HepG2 (cell line): ENCODE data around the gene PIGX. TPM values are rescaled to one million over a fixed set of nuclear protein-coding genes. Genes with fewer than 3 reads are reported as not detected.

Source experiments
- ZBTB26 ChIP-seq: IDR thresholded peaks from 2 replicates; pipeline ENCODE4 v1.6.1; 2016; ENCODE audit warnings: missing compliant biosample characterization, missing genetic modification reagents, borderline replicate concordance
- ZNF337 ChIP-seq: sonication (generic); formaldehyde crosslinking; IDR thresholded peaks from 2 replicates; pipeline ENCODE4 v1.5.1; 2020; ENCODE audit warnings: missing genetic modification reagents, low read depth, mild to moderate bottlenecking, borderline replicate concordance
- ZNF558 ChIP-seq: sonication (generic); formaldehyde crosslinking; IDR thresholded peaks from 2 replicates; pipeline ENCODE4 v1.9.0; 2022; ENCODE audit warnings: mild to moderate bottlenecking, missing genetic modification reagents, borderline replicate concordance
- ZNF570 ChIP-seq: sonication (generic); formaldehyde crosslinking; IDR thresholded peaks from 2 replicates; pipeline ENCODE4 v1.4.0; 2020; ENCODE audit warnings: mild to moderate bottlenecking, missing genetic modification reagents, borderline replicate concordance
- ZNF607 ChIP-seq: sonication (generic); formaldehyde crosslinking; IDR thresholded peaks from 2 replicates; pipeline ENCODE4 v1.5.1; 2020; ENCODE audit warnings: missing genetic modification reagents, mild to moderate bottlenecking, borderline replicate concordance
- ZNF614 ChIP-seq: IDR thresholded peaks from 2 replicates; pipeline ENCODE4 v1.6.1; 2018; ENCODE audit warnings: missing biosample characterization, missing genetic modification reagents, inconsistent platforms, borderline replicate concordance
- ZNF766 ChIP-seq: sonication (generic); formaldehyde crosslinking; IDR thresholded peaks from 2 replicates; pipeline ENCODE4 v1.5.0; 2020; ENCODE audit warnings: missing genetic modification reagents, borderline replicate concordance
- polyA plus RNA-seq, 8 experiments: library from polyadenylated mRNA; depleted of rRNA in 3 of 8; stranded (reverse) in 7 of 8; unstranded in 1 of 8; fragments of >200 nt; fragmentation: Illumina TruSeq in 4 of 8; extraction: Trizol in 4 of 8; gene quantifications; 2 replicates each; pipeline versions ENCODE4 v1.2.1 to v1.2.3, GENCODE V29; 2011 to 2016; ENCODE audit warnings: low read depth in 4 of 8, missing spikeins in 1 of 8, mixed read lengths in 1 of 8; ENCODE audit not compliant: insufficient read depth in 1 of 8
- total RNA-seq, 5 experiments: library from RNA; depleted of rRNA; stranded (reverse); fragments of >200 nt; fragmentation: Illumina TruSeq; extraction: Trizol; gene quantifications; 2 replicates each; pipeline ENCODE4 v1.2.3, GENCODE V29; 2016; ENCODE audit warnings: low read depth in 1 of 5
- TF ChIP-seq, protein P1 (sequence below), 2 experiments: fragments of 450-650 bp in 1 of 2; sonication (generic) in 1 of 2; formaldehyde crosslinking in 1 of 2; IDR thresholded peaks; 2 replicates each; pipeline versions ENCODE4 v1.6.1 to v1.8.0; 2016 to 2022; ENCODE audit warnings: antibody characterized with exemption in 1 of 2, mild to moderate bottlenecking in 1 of 2, missing genetic modification reagents in 1 of 2
- TF ChIP-seq, protein P2 (sequence below): sonication (generic); formaldehyde crosslinking; IDR thresholded peaks from 2 replicates; pipeline ENCODE4 v1.9.0; 2021; ENCODE audit warnings: missing genetic modification reagents, mild to moderate bottlenecking, borderline replicate concordance
- TF ChIP-seq, protein P3 (sequence below): sonication (generic); formaldehyde crosslinking; IDR thresholded peaks from 2 replicates; pipeline ENCODE4 v1.4.0; 2020; ENCODE audit warnings: mild to moderate bottlenecking, missing genetic modification reagents
- TF ChIP-seq, protein P4 (sequence below): sonication (generic); formaldehyde crosslinking; IDR thresholded peaks from 2 replicates; pipeline ENCODE4 v1.5.0; 2020; ENCODE audit warnings: missing genetic modification reagents, mild to moderate bottlenecking, borderline replicate concordance

PIGX gene
- total and polyA plus RNA-seq, 2 of the 13 experiments (the other 11 are each of a cell fraction or from before 2014, with no cell fraction given), result 13.2 to 21.3 TPM

GRCh38 chr3:196711838-196712513 lies at the start of gene PIGX, which contains the start of gene CEP19 (continued):
- TF ChIP-seq, protein P1, sequence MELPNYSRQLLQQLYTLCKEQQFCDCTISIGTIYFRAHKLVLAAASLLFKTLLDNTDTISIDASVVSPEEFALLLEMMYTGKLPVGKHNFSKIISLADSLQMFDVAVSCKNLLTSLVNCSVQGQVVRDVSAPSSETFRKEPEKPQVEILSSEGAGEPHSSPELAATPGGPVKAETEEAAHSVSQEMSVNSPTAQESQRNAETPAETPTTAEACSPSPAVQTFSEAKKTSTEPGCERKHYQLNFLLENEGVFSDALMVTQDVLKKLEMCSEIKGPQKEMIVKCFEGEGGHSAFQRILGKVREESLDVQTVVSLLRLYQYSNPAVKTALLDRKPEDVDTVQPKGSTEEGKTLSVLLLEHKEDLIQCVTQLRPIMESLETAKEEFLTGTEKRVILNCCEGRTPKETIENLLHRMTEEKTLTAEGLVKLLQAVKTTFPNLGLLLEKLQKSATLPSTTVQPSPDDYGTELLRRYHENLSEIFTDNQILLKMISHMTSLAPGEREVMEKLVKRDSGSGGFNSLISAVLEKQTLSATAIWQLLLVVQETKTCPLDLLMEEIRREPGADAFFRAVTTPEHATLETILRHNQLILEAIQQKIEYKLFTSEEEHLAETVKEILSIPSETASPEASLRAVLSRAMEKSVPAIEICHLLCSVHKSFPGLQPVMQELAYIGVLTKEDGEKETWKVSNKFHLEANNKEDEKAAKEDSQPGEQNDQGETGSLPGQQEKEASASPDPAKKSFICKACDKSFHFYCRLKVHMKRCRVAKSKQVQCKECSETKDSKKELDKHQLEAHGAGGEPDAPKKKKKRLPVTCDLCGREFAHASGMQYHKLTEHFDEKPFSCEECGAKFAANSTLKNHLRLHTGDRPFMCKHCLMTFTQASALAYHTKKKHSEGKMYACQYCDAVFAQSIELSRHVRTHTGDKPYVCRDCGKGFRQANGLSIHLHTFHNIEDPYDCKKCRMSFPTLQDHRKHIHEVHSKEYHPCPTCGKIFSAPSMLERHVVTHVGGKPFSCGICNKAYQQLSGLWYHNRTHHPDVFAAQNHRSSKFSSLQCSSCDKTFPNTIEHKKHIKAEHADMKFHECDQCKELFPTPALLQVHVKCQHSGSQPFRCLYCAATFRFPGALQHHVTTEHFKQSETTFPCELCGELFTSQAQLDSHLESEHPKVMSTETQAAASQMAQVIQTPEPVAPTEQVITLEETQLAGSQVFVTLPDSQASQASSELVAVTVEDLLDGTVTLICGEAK (IDR thresholded peaks at IDR 0.05), result no peak
- TF ChIP-seq, protein P1 (CRISPR knock-in tag; IDR thresholded peaks at IDR 0.05), result no peak; the same call in 1 of the 2 replicates
- TF ChIP-seq, protein P2, sequence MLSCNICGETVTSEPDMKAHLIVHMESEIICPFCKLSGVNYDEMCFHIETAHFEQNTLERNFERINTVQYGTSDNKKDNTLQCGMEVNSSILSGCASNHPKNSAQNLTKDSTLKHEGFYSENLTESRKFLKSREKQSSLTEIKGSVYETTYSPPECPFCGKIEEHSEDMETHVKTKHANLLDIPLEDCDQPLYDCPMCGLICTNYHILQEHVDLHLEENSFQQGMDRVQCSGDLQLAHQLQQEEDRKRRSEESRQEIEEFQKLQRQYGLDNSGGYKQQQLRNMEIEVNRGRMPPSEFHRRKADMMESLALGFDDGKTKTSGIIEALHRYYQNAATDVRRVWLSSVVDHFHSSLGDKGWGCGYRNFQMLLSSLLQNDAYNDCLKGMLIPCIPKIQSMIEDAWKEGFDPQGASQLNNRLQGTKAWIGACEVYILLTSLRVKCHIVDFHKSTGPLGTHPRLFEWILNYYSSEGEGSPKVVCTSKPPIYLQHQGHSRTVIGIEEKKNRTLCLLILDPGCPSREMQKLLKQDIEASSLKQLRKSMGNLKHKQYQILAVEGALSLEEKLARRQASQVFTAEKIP (CRISPR knock-in tag), result no peak
- TF ChIP-seq, protein P3, sequence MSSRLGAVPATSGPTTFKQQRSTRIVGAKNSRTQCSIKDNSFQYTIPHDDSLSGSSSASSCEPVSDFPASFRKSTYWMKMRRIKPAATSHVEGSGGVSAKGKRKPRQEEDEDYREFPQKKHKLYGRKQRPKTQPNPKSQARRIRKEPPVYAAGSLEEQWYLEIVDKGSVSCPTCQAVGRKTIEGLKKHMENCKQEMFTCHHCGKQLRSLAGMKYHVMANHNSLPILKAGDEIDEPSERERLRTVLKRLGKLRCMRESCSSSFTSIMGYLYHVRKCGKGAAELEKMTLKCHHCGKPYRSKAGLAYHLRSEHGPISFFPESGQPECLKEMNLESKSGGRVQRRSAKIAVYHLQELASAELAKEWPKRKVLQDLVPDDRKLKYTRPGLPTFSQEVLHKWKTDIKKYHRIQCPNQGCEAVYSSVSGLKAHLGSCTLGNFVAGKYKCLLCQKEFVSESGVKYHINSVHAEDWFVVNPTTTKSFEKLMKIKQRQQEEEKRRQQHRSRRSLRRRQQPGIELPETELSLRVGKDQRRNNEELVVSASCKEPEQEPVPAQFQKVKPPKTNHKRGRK (CRISPR knock-in tag), result no peak
- TF ChIP-seq ZNF766 (CRISPR knock-in tag) (no peak), ZNF558 (CRISPR knock-in tag) (peak; percentile 39; the same call in 1 of the 2 replicates), ZBTB26 (CRISPR knock-in tag) (peak; percentile 39; the same call in 1 of the 2 replicates), ZNF337 (peak; percentile 26; the same call in 1 of the 2 replicates), ZNF570 (CRISPR knock-in tag) (no peak), ZNF614 (CRISPR knock-in tag) (no peak), ZNF607 (CRISPR knock-in tag) (no peak)
- TF ChIP-seq, protein P4, sequence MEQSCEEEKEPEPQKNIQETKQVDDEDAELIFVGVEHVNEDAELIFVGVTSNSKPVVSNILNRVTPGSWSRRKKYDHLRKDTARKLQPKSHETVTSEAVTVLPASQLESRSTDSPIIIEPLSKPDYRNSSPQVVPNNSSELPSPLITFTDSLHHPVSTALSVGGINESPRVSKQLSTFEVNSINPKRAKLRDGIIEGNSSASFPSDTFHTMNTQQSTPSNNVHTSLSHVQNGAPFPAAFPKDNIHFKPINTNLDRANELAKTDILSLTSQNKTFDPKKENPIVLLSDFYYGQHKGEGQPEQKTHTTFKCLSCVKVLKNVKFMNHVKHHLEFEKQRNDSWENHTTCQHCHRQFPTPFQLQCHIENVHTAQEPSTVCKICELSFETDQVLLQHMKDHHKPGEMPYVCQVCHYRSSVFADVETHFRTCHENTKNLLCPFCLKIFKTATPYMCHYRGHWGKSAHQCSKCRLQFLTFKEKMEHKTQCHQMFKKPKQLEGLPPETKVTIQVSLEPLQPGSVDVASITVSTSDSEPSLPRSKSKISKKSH, result no peak
